K562 (cell line): ENCODE results near the gene SIKE1. TPM values are rescaled to one million over a fixed set of nuclear protein-coding genes. Genes with fewer than 3 reads are reported as not detected.

Experiments used
- ELK1 ChIP-seq: sonication (generic); formaldehyde crosslinking; IDR thresholded peaks from 2 replicates; pipeline ENCODE4 v1.8.1; 2022; ENCODE audit warnings: missing genetic modification reagents
- HDGF ChIP-seq: fragments of 450-650 bp; IDR thresholded peaks from 2 replicates; pipeline ENCODE4 v1.6.1; 2016
- KAT8 ChIP-seq: fragments of 450-650 bp; IDR thresholded peaks from 2 replicates; pipeline ENCODE4 v1.6.1; 2016; ENCODE audit warnings: low read depth, mild to moderate bottlenecking
- KLF1 ChIP-seq: fragments of 450-650 bp; IDR thresholded peaks from 2 replicates; pipeline ENCODE4 v1.6.1; 2016; ENCODE audit warnings: missing genetic modification characterization, missing compliant biosample characterization
- SMARCC2 ChIP-seq: fragments of 450-650 bp; IDR thresholded peaks from 2 replicates; pipeline ENCODE4 v1.6.1; 2017; ENCODE audit warnings: antibody characterized with exemption, moderate library complexity, mild to moderate bottlenecking, low read depth
- SMARCE1 ChIP-seq: fragments of 450-650 bp; IDR thresholded peaks from 2 replicates; pipeline ENCODE4 v1.7.1; 2016; ENCODE audit warnings: mild to moderate bottlenecking
- SRSF1 ChIP-seq: fragments of 200-400 bp; formaldehyde crosslinking; IDR thresholded peaks from 2 replicates; pipeline ENCODE4 v1.6.1; 2017; ENCODE audit warnings: mild to moderate bottlenecking, low read depth, low read length, moderate library complexity
- SRSF7 ChIP-seq: fragments of 200-400 bp; formaldehyde crosslinking; optimal IDR thresholded peaks from 2 replicates; pipeline ENCODE3; 2017; ENCODE audit warnings: mild to moderate bottlenecking, low read depth, low read length
- ZBTB49 ChIP-seq: sonication (generic); formaldehyde crosslinking; IDR thresholded peaks from 2 replicates; pipeline ENCODE4 v1.8.0; 2022; ENCODE audit warnings: missing genetic modification reagents, mild to moderate bottlenecking, borderline replicate concordance
- ZNF239 ChIP-seq: fragments of 250-450 bp; sonication (Bioruptor Pico); IDR thresholded peaks from 2 replicates; pipeline ENCODE4 v1.4.0; 2020; ENCODE audit warnings: mild to moderate bottlenecking
- ZNF318 ChIP-seq, 2 experiments: fragments of 450-650 bp; IDR thresholded peaks; 2 replicates each; pipeline ENCODE4 v1.6.1; 2016; ENCODE audit warnings: mild to moderate bottlenecking in 2 of 2, borderline replicate concordance in 1 of 2, low read depth in 1 of 2, moderate library complexity in 1 of 2
- ZNF695 ChIP-seq: fragments of 450-650 bp; formaldehyde crosslinking; IDR thresholded peaks from 2 replicates; pipeline ENCODE4 v1.4.0; 2020; ENCODE audit warnings: mild to moderate bottlenecking, moderate library complexity
- polyA plus RNA-seq, 8 experiments: library from polyadenylated mRNA; depleted of rRNA in 4 of 8; stranded (reverse) in 5 of 8; unstranded in 3 of 8; fragments of >200 nt; fragmentation: Nextera tagmentation in 2 of 8; fragmentation: Illumina TruSeq in 1 of 8; extraction: Ambion mirVana in 2 of 8; extraction: Trizol in 1 of 8; gene quantifications; 2 replicates each; pipeline versions ENCODE4 v1.2.1 to v1.2.3, GENCODE V29; 2011 to 2014; ENCODE audit warnings: inconsistent platforms in 1 of 8, missing spikeins in 1 of 8
- total RNA-seq, 7 experiments: library from RNA; depleted of rRNA in 6 of 7; stranded (reverse); fragments of >200 nt in 6 of 7; fragmentation: Illumina TruSeq in 2 of 7; extraction: Trizol in 2 of 7; gene quantifications; 2 replicates each; pipeline versions ENCODE4 v1.2.1 to v1.2.3, GENCODE V29; 2011 to 2021; ENCODE audit warnings: low replicate concordance in 1 of 7

Gene SIKE1
- total and polyA plus RNA-seq, 9 of the 15 experiments (the other 6 are each of a cell fraction or from before 2014, with no cell fraction given) = 21.8 to 144 (median 76.3) TPM

GRCh38 chr1:114780344-114781226 lies at the start of gene SIKE1 (continued):
- peak; percentile 77 for TF ChIP-seq HDGF
- TF ChIP-seq ZBTB49 (CRISPR knock-in tag) = no peak
- no peak for TF ChIP-seq SRSF7
- no peak for TF ChIP-seq ELK1 (CRISPR knock-in tag)
- TF ChIP-seq SMARCC2 = no peak
- TF ChIP-seq KAT8 = no peak
- TF ChIP-seq SRSF1 = no peak
- TF ChIP-seq SMARCE1 = peak; percentile 54
- no peak for TF ChIP-seq ZNF239 (CRISPR knock-in tag)
- TF ChIP-seq ZNF318 (IDR thresholded peaks at IDR 0.05; ENCODE audit: borderline replicate concordance in 1 of 2, low read depth in 1 of 2) = no peak
- no peak for TF ChIP-seq ZNF695
- peak; percentile 43; the same call in 1 of the 2 replicates for TF ChIP-seq KLF1 (tag)
